Fibroblast of the aortic adventitia (primary cell): ENCODE results near the gene ANKS4B. TPM values are rescaled to one million over a fixed set of nuclear protein-coding genes. Genes with fewer than 3 reads are reported as not detected.
"Not testable (repeated sequence)": the region's sequence is repeated elsewhere in the genome, so short reads cannot be mapped to it uniquely, and the experiment has no call there.

Source experiments
- DNase-seq: peaks from one replicate; pipeline ENCODE4 v3.0.0-alpha.2; 2010; ENCODE audit warnings: low read depth
- H3K4me3 ChIP-seq: 2 replicates; pipeline ENCODE4 v1.5.1; 2011; ENCODE audit warnings: low read depth, mild to moderate bottlenecking, control low read depth, low read length, moderate library complexity
- total RNA-seq: library from RNA; depleted of rRNA; stranded (reverse); fragments of >200 nt; gene quantifications from 2 replicates; pipeline ENCODE4 v1.2.3, GENCODE V29; 2012; ENCODE audit warnings: low replicate concordance
- TF ChIP-seq, protein P1 (sequence below): IDR thresholded peaks from 2 replicates; pipeline ENCODE4 v1.5.1; 2011; ENCODE audit warnings: mild to moderate bottlenecking, low read length, control low read depth, inconsistent platforms; ENCODE audit not compliant: insufficient read depth

The ANKS4B gene
- total RNA-seq, 1 donor = not detected

GRCh38 chr16:21242756-21243155, 9.3 kb downstream of the ANKS4B start:
- TF ChIP-seq, protein P1, sequence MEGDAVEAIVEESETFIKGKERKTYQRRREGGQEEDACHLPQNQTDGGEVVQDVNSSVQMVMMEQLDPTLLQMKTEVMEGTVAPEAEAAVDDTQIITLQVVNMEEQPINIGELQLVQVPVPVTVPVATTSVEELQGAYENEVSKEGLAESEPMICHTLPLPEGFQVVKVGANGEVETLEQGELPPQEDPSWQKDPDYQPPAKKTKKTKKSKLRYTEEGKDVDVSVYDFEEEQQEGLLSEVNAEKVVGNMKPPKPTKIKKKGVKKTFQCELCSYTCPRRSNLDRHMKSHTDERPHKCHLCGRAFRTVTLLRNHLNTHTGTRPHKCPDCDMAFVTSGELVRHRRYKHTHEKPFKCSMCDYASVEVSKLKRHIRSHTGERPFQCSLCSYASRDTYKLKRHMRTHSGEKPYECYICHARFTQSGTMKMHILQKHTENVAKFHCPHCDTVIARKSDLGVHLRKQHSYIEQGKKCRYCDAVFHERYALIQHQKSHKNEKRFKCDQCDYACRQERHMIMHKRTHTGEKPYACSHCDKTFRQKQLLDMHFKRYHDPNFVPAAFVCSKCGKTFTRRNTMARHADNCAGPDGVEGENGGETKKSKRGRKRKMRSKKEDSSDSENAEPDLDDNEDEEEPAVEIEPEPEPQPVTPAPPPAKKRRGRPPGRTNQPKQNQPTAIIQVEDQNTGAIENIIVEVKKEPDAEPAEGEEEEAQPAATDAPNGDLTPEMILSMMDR = no peak
- DNase-seq = peak; percentile 90

GRCh38 chr16:21244518-21245215, 11.2 kb downstream of the ANKS4B start:
- TF ChIP-seq, protein P1 = no peak
- peak; percentile 49 for DNase-seq
- H3K4me3 ChIP-seq = no peak overlapping the region

More at GRCh38 chr16:21242756-21243155, 9.3 kb downstream of the ANKS4B start:
- H3K4me3 ChIP-seq = no peak overlapping the region

DNA sequence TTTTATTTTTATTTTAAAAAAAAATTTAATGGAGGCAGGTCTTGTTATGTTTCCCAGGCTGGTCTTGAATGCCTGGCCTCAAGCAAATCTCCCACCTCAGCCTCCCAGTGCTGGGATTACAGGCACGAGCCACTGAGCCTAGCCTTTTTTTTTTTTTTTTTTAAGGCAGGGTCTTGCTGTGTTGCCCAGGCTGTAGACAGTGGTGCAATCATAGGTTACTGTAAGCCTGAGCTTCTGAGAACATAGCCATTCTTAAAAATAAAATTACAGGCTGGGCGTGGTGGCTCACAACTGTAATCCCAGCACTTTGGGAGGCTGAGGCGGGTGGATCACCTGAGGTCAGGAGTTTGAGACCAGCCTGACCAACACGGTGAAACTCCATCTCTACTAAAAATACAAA, 14.7 kb downstream of the ANKS4B start:
- H3K4me3 ChIP-seq, DNase-seq: not testable (repeated sequence)

DNA sequence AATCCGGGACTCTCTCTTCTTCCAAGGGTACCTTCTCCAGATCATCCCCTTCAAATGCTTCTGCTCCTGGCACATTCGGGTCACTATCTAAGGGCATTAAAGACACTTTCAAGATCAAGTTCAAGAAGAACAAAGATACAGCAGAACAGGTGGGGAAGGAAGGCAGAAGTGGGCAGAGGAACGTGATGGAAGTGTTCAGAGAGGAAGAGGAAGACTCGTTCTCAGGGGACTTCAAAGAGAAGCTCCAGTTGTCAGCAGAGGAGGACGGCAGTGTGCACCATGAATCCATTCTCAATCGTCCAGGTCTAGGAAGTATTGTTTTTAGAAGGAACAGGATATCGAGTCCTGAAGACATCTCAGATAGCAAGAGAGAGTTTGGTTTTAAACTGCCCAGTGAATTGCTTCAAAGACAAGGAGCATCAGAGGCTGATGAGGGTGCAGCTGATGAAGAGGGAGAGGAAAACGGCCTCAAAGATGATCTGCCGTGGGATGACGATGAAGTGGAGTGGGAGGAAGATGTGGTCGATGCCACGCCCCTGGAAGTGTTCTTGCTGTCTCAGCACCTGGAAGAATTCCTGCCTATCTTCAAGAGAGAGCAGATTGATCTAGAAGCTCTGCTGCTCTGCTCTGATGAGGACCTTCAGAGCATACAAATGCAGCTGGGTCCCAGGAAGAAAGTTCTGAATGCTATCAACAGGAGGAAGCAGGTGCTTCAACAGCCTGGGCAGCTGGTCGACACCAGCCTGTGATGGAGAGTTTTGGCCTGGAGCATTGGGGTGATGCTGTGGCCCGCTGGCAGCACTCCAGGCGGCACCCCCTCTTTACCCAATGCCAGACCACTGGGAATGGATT, 16.8 kb downstream of the ANKS4B start:
- TF ChIP-seq, protein P1 = no peak
- DNase-seq = no peak
- no peak overlapping the region for H3K4me3 ChIP-seq

DNA sequence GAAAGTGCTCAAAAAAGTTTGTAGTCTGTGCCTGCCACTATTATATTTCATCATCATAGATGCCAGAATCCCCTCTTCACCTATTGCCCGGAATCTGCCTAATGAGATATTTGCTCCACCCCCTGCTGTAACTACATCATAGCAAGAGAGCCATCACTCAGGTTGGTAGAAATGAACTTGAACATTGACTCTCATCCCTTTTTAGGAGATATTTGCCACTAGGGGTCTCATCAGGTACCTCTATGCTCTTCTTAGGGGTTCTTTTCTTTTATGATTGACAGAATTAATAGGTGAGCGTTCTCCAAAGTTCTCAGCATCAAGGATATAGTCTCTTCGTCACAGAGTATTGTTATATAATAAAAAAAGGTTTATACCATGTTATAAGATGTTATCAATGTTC, 20.0 kb downstream of the ANKS4B start:
- TF ChIP-seq, protein P1 = no peak
- no peak for DNase-seq
- H3K4me3 ChIP-seq = no peak overlapping the region

DNA sequence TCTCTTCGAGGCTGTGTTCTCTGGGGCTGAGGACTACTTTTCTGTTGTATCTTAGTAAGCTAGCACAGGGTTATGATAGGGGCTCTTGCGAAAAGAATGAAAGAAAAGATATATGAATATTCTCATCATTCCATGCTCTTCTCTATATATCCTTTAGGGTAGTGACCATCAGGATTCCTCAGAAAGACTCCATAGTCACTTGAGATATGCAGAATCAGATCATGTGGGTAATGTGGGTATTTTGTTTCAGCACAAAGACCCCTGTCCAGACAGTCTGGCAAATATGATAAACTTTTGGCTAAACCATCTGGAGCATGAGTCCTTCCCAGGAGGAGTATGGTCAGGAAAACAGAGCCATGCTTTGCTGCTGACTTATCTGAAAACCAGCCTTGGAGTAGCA, 23.1 kb downstream of the ANKS4B start:
- H3K4me3 ChIP-seq = no peak overlapping the region
- DNase-seq = no peak
- TF ChIP-seq, protein P1 = no peak

- DNase-seq = no peak
- TF ChIP-seq, protein P1 = no peak
- H3K4me3 ChIP-seq = no peak overlapping the region
Measured at GRCh38 chr16:21257284-21257683, 23.8 kb downstream of the ANKS4B start.
